NT2/D1 (cell line): Measurements from ENCODE around the gene CACNA1A.

Source experiments
- SUZ12 ChIP-seq: IDR thresholded peaks from 2 replicates; pipeline ENCODE4 v1.6.1; 2011; ENCODE audit not compliant: insufficient read length, insufficient read depth; ENCODE audit errors: extremely low read depth
- YY1 ChIP-seq: IDR thresholded peaks from 2 replicates; pipeline ENCODE4 v1.6.1; 2011; ENCODE audit not compliant: insufficient read length, insufficient read depth
- ZNF274 ChIP-seq: IDR thresholded peaks from 2 replicates; pipeline ENCODE4 v1.6.1; 2011; ENCODE audit warnings: mild to moderate bottlenecking, low read depth, low read length

- TF ChIP-seq YY1 (no peak), ZNF274 (no peak), SUZ12 (no peak)
Measured at GRCh38 chr19:13210339-13210775, 295.9 kb downstream of the CACNA1A start.
